Endothelial cell of umbilical vein (primary cell): ENCODE measurements around the gene AAMDC. TPM values are rescaled to one million over a fixed set of nuclear protein-coding genes. Genes with fewer than 3 reads are reported as not detected.

Experiments used
- BruUV-seq: library from RNA; stranded (reverse); fragments of 400-500 nt; replicated peaks from 2 replicates; lab custom pipeline; 2021; lab: Mats Ljungman, UMichigan
- CTCF ChIA-PET: fragments of 300-600, 350-600 bp; sonication (Branson Sonifier 250); formaldehyde crosslinking; loops from one replicate; lab custom pipeline; 2021; ENCODE audit warnings: antibody characterized with exemption, inconsistent platforms; lab: Charles Lee
- POLR2A ChIA-PET: fragments of 300-600, 350-600 bp; sonication (Branson Sonifier 250); formaldehyde crosslinking; loops from one replicate; lab custom pipeline; 2021; ENCODE audit warnings: antibody characterized with exemption, inconsistent platforms; lab: Charles Lee
- DNase-seq: peaks from one replicate; pipeline ENCODE4 v3.0.0-alpha.2; 2011; ENCODE audit warnings: low read depth, low spot score
- FAIRE-seq: peaks from 2 replicates; lab custom pipeline; 2011; peaks lifted over from hg19 to GRCh38; lab: Jason Lieb, UNC
- H2AFZ ChIP-seq: 2 replicates; pipeline ENCODE4 v1.6.0; 2012; ENCODE audit warnings: low read depth, low read length, control low read depth, inconsistent platforms
- H3K27ac ChIP-seq: 2 replicates; pipeline ENCODE4 v1.5.1; 2011; ENCODE audit warnings: low read depth, mild to moderate bottlenecking, control low read depth, low read length, moderate library complexity; ENCODE audit not compliant: insufficient read depth
- H3K27me3 ChIP-seq, 2 experiments: 2 replicates each; pipeline versions ENCODE4 v1.6.0 to v1.6.1; 2011; ENCODE audit warnings: low read length in 2 of 2, mixed read lengths in 1 of 2; ENCODE audit not compliant: control insufficient read depth in 2 of 2, insufficient read depth in 2 of 2
- H3K36me3 ChIP-seq, 2 experiments: 2 replicates in 1 of 2; 3 replicates in 1 of 2; pipeline ENCODE4 v1.5.1; 2011; ENCODE audit warnings: low read length in 2 of 2, mild to moderate bottlenecking in 1 of 2, moderate library complexity in 1 of 2; ENCODE audit not compliant: control insufficient read depth in 2 of 2, insufficient read depth in 2 of 2; ENCODE audit errors: extremely low read depth in 1 of 2
- H3K4me1 ChIP-seq: 3 replicates; pipeline ENCODE4 v1.5.1; 2011; ENCODE audit warnings: mild to moderate bottlenecking, low read length; ENCODE audit not compliant: control insufficient read depth, insufficient read depth; ENCODE audit errors: extremely low read depth
- H3K4me2 ChIP-seq: 2 replicates; pipeline ENCODE4 v1.6.1; 2011; ENCODE audit warnings: low read length, control low read depth, mixed read lengths; ENCODE audit not compliant: insufficient read depth
- H3K4me3 ChIP-seq, 3 experiments: fragments of 200-600 bp in 1 of 3; sonication (generic), shearing (Covaris generic) in 1 of 3; replicated peaks in 1 of 3; 2 replicates each; pipeline ENCODE4 v1.5.1; 2011 to 2016; ENCODE audit warnings: control low read depth in 3 of 3, low read length in 3 of 3, mild to moderate bottlenecking in 2 of 3, inconsistent platforms in 1 of 3, low read depth in 1 of 3, moderate library complexity in 1 of 3; ENCODE audit not compliant: insufficient read depth in 1 of 3
- H3K79me2 ChIP-seq: 2 replicates; pipeline ENCODE4 v1.6.0; 2012; ENCODE audit warnings: low read length, inconsistent platforms; ENCODE audit not compliant: control insufficient read depth, insufficient read depth
- H3K9ac ChIP-seq: replicated peaks from 2 replicates; pipeline ENCODE3; 2011; ENCODE audit warnings: low read length, control low read depth; ENCODE audit not compliant: insufficient read depth; ENCODE audit errors: extremely low read depth
- H3K9me1 ChIP-seq: replicated peaks from 3 replicates; pipeline ENCODE4 v1.6.0; 2011; ENCODE audit warnings: mild to moderate bottlenecking, low read length; ENCODE audit not compliant: control insufficient read depth, insufficient read depth; ENCODE audit errors: extremely low read depth
- H3K9me3 ChIP-seq: replicated peaks from 2 replicates; pipeline ENCODE4 v1.5.1; 2012; ENCODE audit warnings: low read length, inconsistent platforms; ENCODE audit not compliant: control insufficient read depth, insufficient read depth
- H4K20me1 ChIP-seq: replicated peaks from 2 replicates; pipeline ENCODE3; 2011; ENCODE audit warnings: mild to moderate bottlenecking, low read length; ENCODE audit not compliant: control insufficient read depth, insufficient read depth; ENCODE audit errors: extremely low read depth
- EZH2 ChIP-seq: IDR thresholded peaks from 2 replicates; pipeline ENCODE4 v1.6.1; 2012; ENCODE audit warnings: borderline replicate concordance, low read depth, mild to moderate bottlenecking, moderate library complexity, low read length, inconsistent platforms; ENCODE audit not compliant: severe bottlenecking
- FOS ChIP-seq: IDR thresholded peaks from 2 replicates; pipeline ENCODE4 v1.6.1; 2011; ENCODE audit warnings: mild to moderate bottlenecking, low read length, moderate library complexity, borderline replicate concordance; ENCODE audit not compliant: insufficient read depth
- GATA2 ChIP-seq: IDR thresholded peaks from 2 replicates; pipeline ENCODE4 v1.7.0; 2011; ENCODE audit warnings: low read depth, mild to moderate bottlenecking, moderate library complexity, mixed read lengths, low read length; ENCODE audit not compliant: insufficient read length, insufficient read depth
- JUN ChIP-seq: IDR thresholded peaks from 2 replicates; pipeline ENCODE4 v1.6.1; 2011; ENCODE audit warnings: borderline replicate concordance, low read depth; ENCODE audit not compliant: insufficient read length, insufficient read depth
- MYC ChIP-seq: IDR thresholded peaks from one replicate; pipeline ENCODE4 v1.6.1; 2011; ENCODE audit warnings: mild to moderate bottlenecking, low read depth, low read length
- POLR2A ChIP-seq: IDR thresholded peaks from 2 replicates; pipeline ENCODE4 v1.6.1; 2012; ENCODE audit warnings: low read depth, mild to moderate bottlenecking, control low read depth, low read length
- POLR2AphosphoS5 ChIP-seq: IDR thresholded peaks from 2 replicates; pipeline ENCODE4 v1.6.1; 2012; ENCODE audit warnings: low read depth, mild to moderate bottlenecking, control low read depth, low read length, moderate library complexity; ENCODE audit not compliant: insufficient read depth
- dilution Hi-C: fragments of 300-500 bp; cut with MboI; formaldehyde crosslinking; loops from one replicate; pipeline ENCODE4 v1.15.0; 2019; ENCODE audit warnings: low sequenced_read_pairs; ENCODE audit not compliant: extremely low pct_ligation_motif_present
- intact Hi-C: fragments of 100-400 bp; cut with micrococcal nuclease; formaldehyde crosslinking; loops from one replicate; pipeline ENCODE4 v1.10.0; 2022
- polyA plus RNA-seq, 4 experiments: library from polyadenylated mRNA; depleted of rRNA in 3 of 4; stranded (reverse) in 3 of 4; unstranded in 1 of 4; fragments of >200 nt; gene quantifications; 2 replicates each; pipeline versions ENCODE4 v1.2.1 to v1.2.3, GENCODE V29; 2011 to 2012; ENCODE audit warnings: missing spikeins in 1 of 4
- total RNA-seq: library from RNA; stranded (reverse); gene quantifications from 2 replicates; pipeline ENCODE4 v1.2.3, GENCODE V29; 2021
- TF ChIP-seq, protein P1 (sequence below): IDR thresholded peaks from 2 replicates; pipeline ENCODE4 v1.6.1; 2011; ENCODE audit not compliant: insufficient read depth, insufficient read length
- TF ChIP-seq, protein P2 (sequence below), 2 donors: IDR thresholded peaks; 1 replicate in 1 of 2; 2 replicates in 1 of 2; pipeline ENCODE4 v1.5.1; 2011; ENCODE audit warnings: low read length in 2 of 2, mild to moderate bottlenecking in 2 of 2, moderate library complexity in 2 of 2, control low read depth in 1 of 2, inconsistent platforms in 1 of 2, low read depth in 1 of 2; ENCODE audit not compliant: insufficient read depth in 1 of 2; ENCODE audit errors: extremely low read depth in 1 of 2

The AAMDC gene
- total and polyA plus RNA-seq, 2 donors (not counting 3 experiments of a cell fraction or from before 2014, with no cell fraction given): 48.1 to 51.0 TPM

DNA sequence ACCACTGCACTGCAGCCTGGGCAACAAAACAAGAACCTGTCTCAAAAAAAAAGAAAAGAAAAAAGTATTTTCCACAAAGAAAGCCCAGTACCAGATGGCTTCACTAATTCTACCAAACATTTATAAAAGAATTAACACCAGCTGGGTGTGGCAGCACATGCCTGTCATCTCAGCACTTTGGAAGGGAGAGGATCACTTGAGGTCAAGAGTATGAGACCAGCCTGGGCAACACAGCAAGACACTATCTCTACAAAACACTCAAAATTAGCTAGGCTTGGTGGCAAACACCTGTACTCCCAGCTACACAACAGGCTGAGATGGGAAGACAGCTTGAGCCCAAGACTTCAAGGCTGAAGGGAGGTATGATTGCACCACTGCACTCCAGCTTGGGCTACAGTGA, 20.5 kb upstream of the AAMDC start:
- Histone ChIP-seq H3K4me1 (no peaks in the 10 kb centered on the region), H3K79me2 (peaks cover 83% of the 10 kb centered on the region), H3K9me1 (no peaks in the 10 kb centered on the region), H3K4me3 (no peak overlapping the region), H4K20me1 (peaks cover 4% of the 10 kb centered on the region), H3K36me3 (no peaks in the 10 kb centered on the region), H3K27ac (no peak overlapping the region), H3K4me2 (no peak overlapping the region), H3K27me3 (no peaks in the 10 kb centered on the region), H3K9me3 (no peaks in the 10 kb centered on the region), H3K9ac (no peak overlapping the region), H2AFZ (no peak overlapping the region)
- POLR2A ChIA-PET: no interaction called here
- no peak for FAIRE-seq
- TF ChIP-seq, protein P1, sequence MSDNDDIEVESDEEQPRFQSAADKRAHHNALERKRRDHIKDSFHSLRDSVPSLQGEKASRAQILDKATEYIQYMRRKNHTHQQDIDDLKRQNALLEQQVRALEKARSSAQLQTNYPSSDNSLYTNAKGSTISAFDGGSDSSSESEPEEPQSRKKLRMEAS: no peak
- DNase-seq: no peak
- intact Hi-C loops: no loop called here
- dilution Hi-C loops: no loop called here
- CTCF ChIA-PET: no interaction called here
- no TSS peak for BruUV-seq

DNA sequence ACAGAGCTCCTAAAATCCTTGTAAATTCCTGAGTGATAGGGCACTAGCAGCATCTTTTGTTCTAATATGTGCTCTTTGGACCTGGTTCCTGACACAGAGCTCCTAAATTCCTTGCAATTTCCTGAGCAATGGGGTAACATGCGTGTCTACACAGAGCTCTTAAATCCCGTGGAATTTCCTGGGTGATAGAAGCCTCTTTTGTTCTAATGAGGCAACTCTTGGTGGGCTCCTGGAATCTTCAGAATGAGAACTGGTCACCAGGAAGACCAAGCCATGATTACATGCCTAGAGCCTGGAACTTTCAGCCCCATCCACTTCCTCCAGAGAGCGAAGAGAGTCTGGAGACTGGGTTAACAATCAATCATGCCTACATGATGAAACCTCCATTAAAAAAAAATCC, 19.5 kb upstream of the AAMDC start:
- Histone ChIP-seq H3K36me3 (no peaks in the 10 kb centered on the region), H4K20me1 (peaks cover 6% of the 10 kb centered on the region), H2AFZ (no peak overlapping the region), H3K4me3 (no peak overlapping the region), H3K27ac (no peak overlapping the region), H3K4me1 (peaks cover under 1% of the 10 kb centered on the region), H3K4me2 (no peak overlapping the region), H3K9me3 (no peaks in the 10 kb centered on the region), H3K9me1 (no peaks in the 10 kb centered on the region), H3K27me3 (no peaks in the 10 kb centered on the region), H3K9ac (no peak overlapping the region), H3K79me2 (peaks cover 84% of the 10 kb centered on the region)
- intact Hi-C loops (no loop called here), dilution Hi-C loops (no loop called here)
- DNase-seq (no peak), FAIRE-seq (no peak)
- CTCF ChIA-PET: no interaction called here
- TF ChIP-seq GATA2 (no peak), POLR2AphosphoS5 (no peak), FOS (no peak), JUN (no peak), EZH2 (no peak), POLR2A (no peak), MYC (no peak)
- TF ChIP-seq, protein P1: no peak
- TF ChIP-seq, protein P2, sequence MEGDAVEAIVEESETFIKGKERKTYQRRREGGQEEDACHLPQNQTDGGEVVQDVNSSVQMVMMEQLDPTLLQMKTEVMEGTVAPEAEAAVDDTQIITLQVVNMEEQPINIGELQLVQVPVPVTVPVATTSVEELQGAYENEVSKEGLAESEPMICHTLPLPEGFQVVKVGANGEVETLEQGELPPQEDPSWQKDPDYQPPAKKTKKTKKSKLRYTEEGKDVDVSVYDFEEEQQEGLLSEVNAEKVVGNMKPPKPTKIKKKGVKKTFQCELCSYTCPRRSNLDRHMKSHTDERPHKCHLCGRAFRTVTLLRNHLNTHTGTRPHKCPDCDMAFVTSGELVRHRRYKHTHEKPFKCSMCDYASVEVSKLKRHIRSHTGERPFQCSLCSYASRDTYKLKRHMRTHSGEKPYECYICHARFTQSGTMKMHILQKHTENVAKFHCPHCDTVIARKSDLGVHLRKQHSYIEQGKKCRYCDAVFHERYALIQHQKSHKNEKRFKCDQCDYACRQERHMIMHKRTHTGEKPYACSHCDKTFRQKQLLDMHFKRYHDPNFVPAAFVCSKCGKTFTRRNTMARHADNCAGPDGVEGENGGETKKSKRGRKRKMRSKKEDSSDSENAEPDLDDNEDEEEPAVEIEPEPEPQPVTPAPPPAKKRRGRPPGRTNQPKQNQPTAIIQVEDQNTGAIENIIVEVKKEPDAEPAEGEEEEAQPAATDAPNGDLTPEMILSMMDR (IDR thresholded peaks at IDR 0.05; ENCODE audit: extremely low read depth in 1 of 2, insufficient read depth in 1 of 2, low read depth in 1 of 2, low read length in 2 of 2): no peak
- POLR2A ChIA-PET: no interaction called here
- no TSS peak for BruUV-seq
